SK-N-SH treated with all-trans-retinoic acid at 6 μM for 48 hours (cell line): ENCODE results near the gene BCAS4.

Experiments
- CSDC2 ChIP-seq: fragments of 250-450 bp; sonication (Bioruptor Pico); IDR thresholded peaks from 2 replicates; pipeline ENCODE4 v1.5.0; 2020; ENCODE audit warnings: mild to moderate bottlenecking, moderate library complexity
- ISL1 ChIP-seq: fragments of 250-450 bp; sonication (Bioruptor Pico); IDR thresholded peaks from 2 replicates; pipeline ENCODE4 v2.1.2; 2022; ENCODE audit warnings: mild to moderate bottlenecking, moderate library complexity
- PPARA ChIP-seq: fragments of 250-450 bp; sonication (Bioruptor Pico); IDR thresholded peaks from 2 replicates; pipeline ENCODE4 v1.5.0; 2020; ENCODE audit warnings: mild to moderate bottlenecking, borderline replicate concordance
- TCF4 ChIP-seq: fragments of 250-450 bp; sonication (Bioruptor Pico); IDR thresholded peaks from 2 replicates; pipeline ENCODE4 v1.8.0; 2021; ENCODE audit warnings: mild to moderate bottlenecking, moderate library complexity, borderline replicate concordance
- ZC3H10 ChIP-seq: fragments of 250-450 bp; sonication (Bioruptor Pico); IDR thresholded peaks from 2 replicates; pipeline ENCODE4 v1.5.1; 2021; ENCODE audit warnings: mild to moderate bottlenecking, moderate library complexity
- ZFP3 ChIP-seq: fragments of 250-450 bp; sonication (Bioruptor Pico); IDR thresholded peaks from 2 replicates; pipeline ENCODE4 v1.5.0; 2020; ENCODE audit warnings: mild to moderate bottlenecking, moderate library complexity
- TF ChIP-seq, protein P1 (sequence below): fragments of 250-450 bp; sonication (Bioruptor Pico); IDR thresholded peaks from 2 replicates; pipeline ENCODE4 v1.5.1; 2020; ENCODE audit warnings: low read depth, mild to moderate bottlenecking, moderate library complexity
- TF ChIP-seq, protein P2 (sequence below): fragments of 250-450 bp; sonication (Bioruptor Pico); IDR thresholded peaks from 2 replicates; pipeline ENCODE4 v1.5.0; 2020; ENCODE audit warnings: mild to moderate bottlenecking, moderate library complexity

DNA sequence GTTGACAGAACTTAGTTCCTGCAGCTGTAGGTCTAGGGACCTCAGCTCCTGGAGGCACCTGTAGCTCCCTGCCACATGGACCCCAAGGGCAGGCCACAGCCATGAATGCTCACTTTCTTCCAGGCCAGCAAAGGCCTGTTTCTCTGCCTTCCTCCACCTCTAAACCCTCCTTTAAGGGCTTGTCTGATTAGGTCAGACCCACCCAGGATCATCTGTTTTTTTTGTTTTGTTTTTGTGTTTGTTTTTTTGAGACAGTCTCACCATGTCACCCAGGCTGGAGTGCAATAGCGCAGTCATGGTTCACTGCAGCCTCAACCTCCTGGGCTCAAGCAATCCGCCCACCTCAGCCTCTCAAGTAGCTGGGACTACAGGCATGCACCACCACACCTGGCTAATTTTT lies 11.5 kb upstream of the BCAS4 start:
- no peak for TF ChIP-seq ISL1 (CRISPR knock-in tag)
- TF ChIP-seq ZFP3: no peak
- TF ChIP-seq ZC3H10: no peak
- TF ChIP-seq CSDC2 (CRISPR knock-in tag): no peak
- TF ChIP-seq TCF4: no peak
- TF ChIP-seq, protein P1, sequence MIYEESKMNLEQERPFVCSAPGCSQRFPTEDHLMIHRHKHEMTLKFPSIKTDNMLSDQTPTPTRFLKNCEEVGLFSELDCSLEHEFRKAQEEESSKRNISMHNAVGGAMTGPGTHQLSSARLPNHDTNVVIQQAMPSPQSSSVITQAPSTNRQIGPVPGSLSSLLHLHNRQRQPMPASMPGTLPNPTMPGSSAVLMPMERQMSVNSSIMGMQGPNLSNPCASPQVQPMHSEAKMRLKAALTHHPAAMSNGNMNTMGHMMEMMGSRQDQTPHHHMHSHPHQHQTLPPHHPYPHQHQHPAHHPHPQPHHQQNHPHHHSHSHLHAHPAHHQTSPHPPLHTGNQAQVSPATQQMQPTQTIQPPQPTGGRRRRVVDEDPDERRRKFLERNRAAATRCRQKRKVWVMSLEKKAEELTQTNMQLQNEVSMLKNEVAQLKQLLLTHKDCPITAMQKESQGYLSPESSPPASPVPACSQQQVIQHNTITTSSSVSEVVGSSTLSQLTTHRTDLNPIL (CRISPR knock-in tag): no peak
- TF ChIP-seq PPARA (CRISPR knock-in tag): no peak
- TF ChIP-seq, protein P2, sequence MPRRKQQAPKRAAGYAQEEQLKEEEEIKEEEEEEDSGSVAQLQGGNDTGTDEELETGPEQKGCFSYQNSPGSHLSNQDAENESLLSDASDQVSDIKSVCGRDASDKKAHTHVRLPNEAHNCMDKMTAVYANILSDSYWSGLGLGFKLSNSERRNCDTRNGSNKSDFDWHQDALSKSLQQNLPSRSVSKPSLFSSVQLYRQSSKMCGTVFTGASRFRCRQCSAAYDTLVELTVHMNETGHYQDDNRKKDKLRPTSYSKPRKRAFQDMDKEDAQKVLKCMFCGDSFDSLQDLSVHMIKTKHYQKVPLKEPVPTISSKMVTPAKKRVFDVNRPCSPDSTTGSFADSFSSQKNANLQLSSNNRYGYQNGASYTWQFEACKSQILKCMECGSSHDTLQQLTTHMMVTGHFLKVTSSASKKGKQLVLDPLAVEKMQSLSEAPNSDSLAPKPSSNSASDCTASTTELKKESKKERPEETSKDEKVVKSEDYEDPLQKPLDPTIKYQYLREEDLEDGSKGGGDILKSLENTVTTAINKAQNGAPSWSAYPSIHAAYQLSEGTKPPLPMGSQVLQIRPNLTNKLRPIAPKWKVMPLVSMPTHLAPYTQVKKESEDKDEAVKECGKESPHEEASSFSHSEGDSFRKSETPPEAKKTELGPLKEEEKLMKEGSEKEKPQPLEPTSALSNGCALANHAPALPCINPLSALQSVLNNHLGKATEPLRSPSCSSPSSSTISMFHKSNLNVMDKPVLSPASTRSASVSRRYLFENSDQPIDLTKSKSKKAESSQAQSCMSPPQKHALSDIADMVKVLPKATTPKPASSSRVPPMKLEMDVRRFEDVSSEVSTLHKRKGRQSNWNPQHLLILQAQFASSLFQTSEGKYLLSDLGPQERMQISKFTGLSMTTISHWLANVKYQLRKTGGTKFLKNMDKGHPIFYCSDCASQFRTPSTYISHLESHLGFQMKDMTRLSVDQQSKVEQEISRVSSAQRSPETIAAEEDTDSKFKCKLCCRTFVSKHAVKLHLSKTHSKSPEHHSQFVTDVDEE (CRISPR knock-in tag): no peak
